Coronary artery (tissue), 2 donors: ENCODE results near the gene TPR.
A peak's percentile ranks its signal among the peaks of the same experiment; 100 is the strongest.
"Not testable (repeated sequence)": the region's sequence is repeated elsewhere in the genome, so short reads cannot be mapped to it uniquely, and the experiment has no call there.

ENCODE experiments used
- DNase-seq: peaks from one replicate; pipeline ENCODE4 v3.0.0-alpha.2; 2017; ENCODE audit warnings: low spot score
- H3K27ac ChIP-seq, 2 donors: fragments of 200-600 bp; sonication (generic); one replicate each; pipeline ENCODE4 v1.5.1; 2016 to 2019
- H3K4me3 ChIP-seq: fragments of 200-600 bp; sonication (generic); 2 replicates; pipeline ENCODE4 v1.5.1; 2016; ENCODE audit warnings: mild to moderate bottlenecking, moderate library complexity
- TF ChIP-seq, protein P1 (sequence below): fragments of 200-600 bp; sonication (generic); IDR thresholded peaks from one replicate; pipeline ENCODE4 v1.5.1; 2019; ENCODE audit warnings: antibody characterized with exemption

TPR gene

DNA sequence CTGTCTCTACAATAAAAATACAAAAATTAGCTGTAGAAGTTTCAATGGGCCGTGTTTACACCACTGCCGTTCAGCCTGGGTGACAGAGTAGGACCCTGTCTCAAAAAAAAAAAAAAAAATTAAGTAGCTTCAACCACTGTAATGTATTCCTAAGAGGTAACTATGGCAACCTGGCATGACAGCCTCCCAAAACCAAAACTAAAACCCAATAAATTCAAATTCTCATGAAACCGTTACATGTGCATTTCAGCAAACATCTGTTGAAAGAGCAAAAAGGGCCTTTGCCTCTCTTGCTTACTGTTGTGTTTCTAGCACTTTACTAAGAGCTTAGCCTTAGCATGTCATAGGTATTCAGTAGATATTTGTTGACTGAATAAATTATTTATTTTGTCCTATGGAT, 34.0 kb upstream of the TPR start:
- TF ChIP-seq, protein P1, sequence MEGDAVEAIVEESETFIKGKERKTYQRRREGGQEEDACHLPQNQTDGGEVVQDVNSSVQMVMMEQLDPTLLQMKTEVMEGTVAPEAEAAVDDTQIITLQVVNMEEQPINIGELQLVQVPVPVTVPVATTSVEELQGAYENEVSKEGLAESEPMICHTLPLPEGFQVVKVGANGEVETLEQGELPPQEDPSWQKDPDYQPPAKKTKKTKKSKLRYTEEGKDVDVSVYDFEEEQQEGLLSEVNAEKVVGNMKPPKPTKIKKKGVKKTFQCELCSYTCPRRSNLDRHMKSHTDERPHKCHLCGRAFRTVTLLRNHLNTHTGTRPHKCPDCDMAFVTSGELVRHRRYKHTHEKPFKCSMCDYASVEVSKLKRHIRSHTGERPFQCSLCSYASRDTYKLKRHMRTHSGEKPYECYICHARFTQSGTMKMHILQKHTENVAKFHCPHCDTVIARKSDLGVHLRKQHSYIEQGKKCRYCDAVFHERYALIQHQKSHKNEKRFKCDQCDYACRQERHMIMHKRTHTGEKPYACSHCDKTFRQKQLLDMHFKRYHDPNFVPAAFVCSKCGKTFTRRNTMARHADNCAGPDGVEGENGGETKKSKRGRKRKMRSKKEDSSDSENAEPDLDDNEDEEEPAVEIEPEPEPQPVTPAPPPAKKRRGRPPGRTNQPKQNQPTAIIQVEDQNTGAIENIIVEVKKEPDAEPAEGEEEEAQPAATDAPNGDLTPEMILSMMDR = no peak
- no peak for DNase-seq
- Histone ChIP-seq H3K27ac (no peak overlapping the region), H3K4me3 (no peak overlapping the region)

DNA sequence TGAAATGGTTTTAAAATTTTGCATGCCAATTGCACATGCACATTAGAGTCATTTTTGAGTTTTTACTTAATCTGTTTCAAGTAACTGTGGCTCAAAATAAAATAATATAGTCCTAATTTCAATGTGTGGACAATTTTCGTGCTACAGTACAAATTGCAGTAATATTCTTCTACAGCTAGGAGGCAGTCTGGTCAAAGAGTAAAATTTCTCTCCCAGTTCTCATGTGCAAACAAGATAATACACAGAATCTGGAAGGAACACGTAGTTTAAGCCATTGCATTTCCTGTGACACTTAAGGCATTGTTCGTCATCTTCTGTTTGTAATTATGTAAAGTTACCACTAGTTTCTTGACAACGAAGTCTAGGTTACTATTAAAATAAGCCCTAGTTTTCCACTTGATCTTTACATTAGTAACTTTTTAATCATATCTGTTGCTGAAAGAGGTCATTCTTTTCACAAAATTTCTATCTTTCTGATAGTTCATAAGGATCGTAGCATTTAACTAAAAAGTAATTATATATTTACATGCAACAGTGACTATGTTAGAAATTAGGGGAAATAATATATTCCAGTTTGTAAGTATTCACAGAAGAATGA, 29.5 kb upstream of the TPR start:
- Histone ChIP-seq H3K4me3 (no peak overlapping the region), H3K27ac (no peak overlapping the region)
- TF ChIP-seq, protein P1 = peak; percentile 29
- DNase-seq = no peak

GRCh38 chr1:186403632-186404031, 28.6 kb upstream of the TPR start:
- Histone ChIP-seq H3K27ac (no peak overlapping the region), H3K4me3 (no peak overlapping the region)
- DNase-seq = no peak
- TF ChIP-seq, protein P1 = no peak

DNA sequence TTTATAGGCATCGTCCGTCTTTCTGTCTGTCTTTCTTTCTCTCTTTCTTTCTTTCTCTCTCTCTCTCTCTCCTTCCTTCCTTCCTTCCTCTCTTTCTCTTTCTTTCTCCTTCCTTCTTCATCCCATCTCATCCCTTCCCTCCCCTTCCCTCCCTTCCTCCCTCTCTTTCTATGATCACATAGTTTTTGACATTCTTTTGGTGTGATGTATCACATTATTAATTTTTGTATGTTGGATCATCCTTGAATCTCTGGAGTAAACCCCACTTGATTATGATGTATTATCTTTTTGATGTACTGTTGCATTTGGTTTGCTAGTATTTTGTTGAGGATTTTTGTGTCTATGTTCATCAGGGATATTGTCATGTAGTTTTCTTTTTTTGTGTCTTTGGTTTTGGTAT, 26.4 kb upstream of the TPR start:
- H3K4me3 ChIP-seq, DNase-seq, H3K27ac ChIP-seq: not testable (repeated sequence)

DNA sequence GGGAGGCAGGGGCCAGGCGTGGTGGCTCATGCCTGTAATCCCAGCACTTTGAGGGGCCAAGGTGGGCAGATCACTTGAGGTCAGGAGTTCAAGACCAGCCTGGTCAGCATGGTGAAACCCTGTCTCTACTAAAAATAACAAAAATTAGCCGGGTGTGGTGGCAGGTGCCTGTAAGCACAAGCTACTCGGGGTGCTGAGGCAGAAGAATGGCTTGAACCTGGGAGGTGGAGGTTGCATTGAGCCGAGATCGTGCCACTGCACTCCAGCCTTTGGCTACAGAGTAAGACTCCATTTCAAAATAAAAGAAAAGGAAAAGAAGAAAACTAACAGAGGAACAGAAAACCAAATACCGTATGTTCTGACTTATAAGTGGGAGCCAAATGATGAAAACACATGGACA, 17.7 kb upstream of the TPR start:
- DNase-seq, H3K27ac ChIP-seq, H3K4me3 ChIP-seq: not testable (repeated sequence)

DNA sequence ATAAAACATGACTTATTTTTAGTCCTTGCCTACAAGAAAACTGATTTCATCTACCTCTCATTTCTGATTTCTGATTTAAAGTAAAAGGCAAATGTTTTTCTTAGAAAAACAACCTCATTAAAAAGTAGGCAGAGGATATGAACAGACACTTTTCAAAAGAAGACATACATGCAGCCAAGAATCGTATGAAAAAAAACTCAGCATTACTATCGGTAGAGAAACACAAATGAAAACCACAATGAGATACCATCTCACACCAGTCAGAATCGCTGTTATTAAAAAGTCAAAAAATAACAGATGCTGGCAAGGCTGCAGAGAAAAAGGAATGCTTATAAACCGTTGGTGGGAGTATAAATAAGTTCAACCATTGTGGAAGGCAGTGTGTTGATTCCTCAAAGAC, 16.8 kb upstream of the TPR start:
- no peak overlapping the region for H3K27ac ChIP-seq
- no peak overlapping the region for H3K4me3 ChIP-seq
- DNase-seq = no peak
- TF ChIP-seq, protein P1 = no peak

- TF ChIP-seq, protein P1 = no peak
- Histone ChIP-seq H3K27ac (no peak overlapping the region), H3K4me3 (no peak overlapping the region)
- DNase-seq = no peak
Observed at GRCh38 chr1:186390925-186391324, 15.9 kb upstream of the TPR start.

DNA sequence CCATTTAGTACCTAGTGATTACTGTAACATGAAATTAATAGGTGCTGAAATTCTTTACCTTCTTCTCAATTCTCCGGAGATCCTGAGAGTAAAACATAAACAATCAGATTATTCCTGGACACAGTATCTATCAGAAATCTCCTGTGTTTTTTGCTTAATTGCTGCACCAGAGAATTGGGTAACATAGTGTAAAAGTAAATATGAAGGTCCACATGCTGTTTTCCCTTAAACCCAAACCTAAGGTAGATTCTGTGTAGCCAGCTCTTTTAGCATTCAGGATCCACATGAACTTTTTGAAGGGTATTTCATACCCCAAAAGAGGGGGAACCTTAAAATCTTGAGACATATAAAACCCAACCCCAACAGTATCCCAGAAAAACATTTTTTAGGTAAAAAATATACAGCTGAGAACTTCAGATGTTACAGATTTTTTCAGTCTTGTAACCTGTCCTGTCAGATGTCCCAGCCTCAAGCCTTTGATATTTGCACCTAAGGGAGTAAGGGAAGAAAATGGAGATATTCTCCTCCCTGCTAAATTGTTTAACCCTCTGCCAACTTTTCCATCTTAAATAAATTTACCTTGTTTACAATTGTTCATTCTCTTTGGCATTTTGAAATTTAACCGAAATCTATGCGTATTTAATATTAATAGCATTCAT, 11.8 kb upstream of the TPR start:
- TF ChIP-seq, protein P1 = no peak
- Histone ChIP-seq H3K27ac (no peak overlapping the region), H3K4me3 (no peak overlapping the region)
- DNase-seq = no peak
